Neural cell (in vitro differentiated cells): ENCODE results near the gene ATPAF1.

Experiments
- CTCF ChIP-seq: fragments of 450-650 bp; IDR thresholded peaks from 2 replicates; pipeline ENCODE4 v1.5.1; 2014; ENCODE audit warnings: antibody characterized with exemption, mild to moderate bottlenecking, moderate library complexity; ENCODE audit not compliant: poor library complexity, severe bottlenecking
- EP300 ChIP-seq: fragments of 450-650 bp; conservative IDR thresholded peaks from 2 replicates; pipeline ENCODE4 v1.6.1; 2014; ENCODE audit warnings: antibody characterized with exemption, mild to moderate bottlenecking, moderate library complexity; ENCODE audit not compliant: poor library complexity, severe bottlenecking
- EZH2 ChIP-seq: fragments of 200-600, 300-800 bp; shearing (Covaris generic), sonication (generic); IDR thresholded peaks from 2 replicates; pipeline ENCODE4 v1.6.1; 2014; ENCODE audit warnings: antibody characterized with exemption, low read length, borderline replicate concordance, mild to moderate bottlenecking; ENCODE audit not compliant: insufficient read depth, poor library complexity, severe bottlenecking
- MXI1 ChIP-seq: fragments of 450-650 bp; conservative IDR thresholded peaks from 2 replicates; pipeline ENCODE4 v1.6.1; 2014; ENCODE audit warnings: antibody characterized with exemption, mild to moderate bottlenecking; ENCODE audit not compliant: poor library complexity, severe bottlenecking
- POLR2AphosphoS5 ChIP-seq: IDR thresholded peaks from 2 replicates; pipeline ENCODE4 v1.6.1; 2012
- RAD21 ChIP-seq: fragments of 450-650 bp; conservative IDR thresholded peaks from 2 replicates; pipeline ENCODE4 v1.6.1; 2014; ENCODE audit warnings: antibody characterized with exemption, mild to moderate bottlenecking, moderate library complexity
- REST ChIP-seq: IDR thresholded peaks from 2 replicates; pipeline ENCODE4 v1.6.1; 2012; ENCODE audit warnings: borderline replicate concordance
- TAF1 ChIP-seq: IDR thresholded peaks from 2 replicates; pipeline ENCODE4 v1.6.1; 2012; ENCODE audit warnings: low read depth

- no peak for TF ChIP-seq CTCF
- TF ChIP-seq TAF1, result no peak
- TF ChIP-seq EZH2, result no peak
- no peak for TF ChIP-seq REST
- no peak for TF ChIP-seq RAD21
- no peak for TF ChIP-seq POLR2AphosphoS5
- no peak for TF ChIP-seq EP300
- TF ChIP-seq MXI1, result no peak
Measured at GRCh38 chr1:46677339-46677738, 9.2 kb upstream of the ATPAF1 start.
